ENCODE measurements around the gene CC2D1A.

- TF ChIP-seq, protein P1, sequence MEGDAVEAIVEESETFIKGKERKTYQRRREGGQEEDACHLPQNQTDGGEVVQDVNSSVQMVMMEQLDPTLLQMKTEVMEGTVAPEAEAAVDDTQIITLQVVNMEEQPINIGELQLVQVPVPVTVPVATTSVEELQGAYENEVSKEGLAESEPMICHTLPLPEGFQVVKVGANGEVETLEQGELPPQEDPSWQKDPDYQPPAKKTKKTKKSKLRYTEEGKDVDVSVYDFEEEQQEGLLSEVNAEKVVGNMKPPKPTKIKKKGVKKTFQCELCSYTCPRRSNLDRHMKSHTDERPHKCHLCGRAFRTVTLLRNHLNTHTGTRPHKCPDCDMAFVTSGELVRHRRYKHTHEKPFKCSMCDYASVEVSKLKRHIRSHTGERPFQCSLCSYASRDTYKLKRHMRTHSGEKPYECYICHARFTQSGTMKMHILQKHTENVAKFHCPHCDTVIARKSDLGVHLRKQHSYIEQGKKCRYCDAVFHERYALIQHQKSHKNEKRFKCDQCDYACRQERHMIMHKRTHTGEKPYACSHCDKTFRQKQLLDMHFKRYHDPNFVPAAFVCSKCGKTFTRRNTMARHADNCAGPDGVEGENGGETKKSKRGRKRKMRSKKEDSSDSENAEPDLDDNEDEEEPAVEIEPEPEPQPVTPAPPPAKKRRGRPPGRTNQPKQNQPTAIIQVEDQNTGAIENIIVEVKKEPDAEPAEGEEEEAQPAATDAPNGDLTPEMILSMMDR (IDR thresholded peaks at IDR 0.05), result no peak
- no peak for TF ChIP-seq ZFX (IDR thresholded peaks at IDR 0.05; ENCODE audit: borderline replicate concordance)
These were observed 24.0 kb downstream of the CC2D1A start for GRCh38 chr19:13929956-13930355.
